ENCODE measurements around the gene UBQLN1. TPM values are rescaled to one million over a fixed set of nuclear protein-coding genes. Genes with fewer than 3 reads are reported as not detected.

Gene UBQLN1
- total RNA-seq, 1 experiment from 2014 or later: 111 TPM

DNA sequence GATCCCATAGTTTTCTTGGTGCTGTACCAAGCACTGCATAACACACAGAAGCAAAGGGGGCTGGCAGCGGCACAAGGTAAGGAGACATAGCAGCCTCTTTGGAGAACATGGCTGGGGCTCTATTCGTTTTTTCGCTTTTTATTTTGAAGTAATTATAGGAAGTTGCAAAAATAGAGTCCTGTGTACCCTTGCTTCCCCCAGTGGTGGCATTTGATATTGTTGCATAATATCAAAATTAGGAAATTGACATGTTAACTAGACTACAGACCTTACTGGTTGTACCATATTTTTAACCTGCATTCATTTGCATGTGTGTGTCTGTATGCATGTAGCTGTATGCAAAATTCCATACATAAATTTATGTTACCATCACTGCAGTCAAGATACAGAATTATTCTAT lies 6.6 kb upstream of the UBQLN1 start:
- Histone ChIP-seq H2BK12ac (ENCODE audit: insufficient read length, low read depth, low read length) (no peak overlapping the region), H3K79me2 (ENCODE audit: insufficient read depth, low read length) (no peaks in the 10 kb centered on the region), H3K27ac (ENCODE audit: insufficient read length, low read depth, low read length) (no peak overlapping the region), H3K9ac (ENCODE audit: extremely low read depth, insufficient read length, low read length) (no peak overlapping the region), H4K20me1 (ENCODE audit: control insufficient read depth, insufficient read depth, insufficient read length) (no peaks in the 10 kb centered on the region), H2AFZ (ENCODE audit: low read length) (no peak overlapping the region), H3K14ac (ENCODE audit: insufficient read depth, low read length) (no peak overlapping the region), H4K8ac (replicated peaks; ENCODE audit: insufficient read length, low read depth, low read length) (no peak overlapping the region), H3K4me1 (ENCODE audit: insufficient read depth, low read length) (no peaks in the 10 kb centered on the region), H2BK5ac (ENCODE audit: insufficient read length, low read length) (no peak overlapping the region), H2BK120ac (ENCODE audit: low read depth, low read length, poor library complexity, severe bottlenecking) (no peak overlapping the region), H3K27me3 (ENCODE audit: insufficient read depth, low read length) (no peaks in the 10 kb centered on the region), H3T11ph (ENCODE audit: low read length) (no peak overlapping the region), H3K18ac (ENCODE audit: insufficient read length, low read depth, low read length) (no peak overlapping the region), H3K4me2 (ENCODE audit: insufficient read depth, insufficient read length, low read length) (no peak overlapping the region), H3K56ac (ENCODE audit: insufficient read length, low read depth, low read length) (no peak overlapping the region), H2BK15ac (ENCODE audit: low read depth, low read length) (no peak overlapping the region), H4K91ac (ENCODE audit: insufficient read length, low read depth, low read length) (no peak overlapping the region), H2BK20ac (ENCODE audit: low read depth, low read length, poor library complexity, severe bottlenecking) (no peak overlapping the region), H3K4ac (ENCODE audit: low read depth, low read length) (no peak overlapping the region), H3K79me1 (ENCODE audit: insufficient read depth, low read depth, low read length, poor library complexity, severe bottlenecking) (no peaks in the 10 kb centered on the region), H3K23ac (ENCODE audit: insufficient read length, low read depth, low read length) (no peak overlapping the region), H4K5ac (ENCODE audit: insufficient read length, low read depth, low read length) (no peak overlapping the region), H3K9me3 (ENCODE audit: control insufficient read depth, low read depth, low read length) (no peaks in the 10 kb centered on the region), H2AK5ac (ENCODE audit: insufficient read length, low read length) (no peak overlapping the region), H3K23me2 (ENCODE audit: insufficient read length, low read depth, low read length, poor library complexity, severe bottlenecking) (no peaks in the 10 kb centered on the region)
- DNase-seq: no peak
- Mint-ChIP-seq H3K27me3 (ENCODE audit: low read depth) (peaks cover 6% of the 10 kb centered on the region), H3K9me3 (peaks cover 6 to 7% of the 10 kb centered on the region in 2 experiments; a peak in 2 of 5 replicates), H3K4me3 (no peak overlapping the region), H3K36me3 (ENCODE audit: insufficient read depth in 1 of 3, low read depth in 3 of 3) (peaks cover 0 to 2% (median 0%) of the 10 kb centered on the region in 3 experiments; a peak in 1 of 7 replicates), H3K4me1 (no peaks in the 10 kb centered on the region), H3K27ac (no peak overlapping the region)
- TF ChIP-seq, protein P1, sequence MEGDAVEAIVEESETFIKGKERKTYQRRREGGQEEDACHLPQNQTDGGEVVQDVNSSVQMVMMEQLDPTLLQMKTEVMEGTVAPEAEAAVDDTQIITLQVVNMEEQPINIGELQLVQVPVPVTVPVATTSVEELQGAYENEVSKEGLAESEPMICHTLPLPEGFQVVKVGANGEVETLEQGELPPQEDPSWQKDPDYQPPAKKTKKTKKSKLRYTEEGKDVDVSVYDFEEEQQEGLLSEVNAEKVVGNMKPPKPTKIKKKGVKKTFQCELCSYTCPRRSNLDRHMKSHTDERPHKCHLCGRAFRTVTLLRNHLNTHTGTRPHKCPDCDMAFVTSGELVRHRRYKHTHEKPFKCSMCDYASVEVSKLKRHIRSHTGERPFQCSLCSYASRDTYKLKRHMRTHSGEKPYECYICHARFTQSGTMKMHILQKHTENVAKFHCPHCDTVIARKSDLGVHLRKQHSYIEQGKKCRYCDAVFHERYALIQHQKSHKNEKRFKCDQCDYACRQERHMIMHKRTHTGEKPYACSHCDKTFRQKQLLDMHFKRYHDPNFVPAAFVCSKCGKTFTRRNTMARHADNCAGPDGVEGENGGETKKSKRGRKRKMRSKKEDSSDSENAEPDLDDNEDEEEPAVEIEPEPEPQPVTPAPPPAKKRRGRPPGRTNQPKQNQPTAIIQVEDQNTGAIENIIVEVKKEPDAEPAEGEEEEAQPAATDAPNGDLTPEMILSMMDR (conservative IDR thresholded peaks at IDR 0.05): peak; percentile 20; the same call in 1 of the 3 replicates
- WGBS (ENCODE audit: extremely low coverage, insufficient read length, low lambda C conversion rate): no CpG with 5 or more reads among the region's 3 CpGs

Data from H9 (cell line).